Measurements from ENCODE around the gene APBA2.
"Not testable (repeated sequence)": the region's sequence is repeated elsewhere in the genome, so short reads cannot be mapped to it uniquely, and the experiment has no call there.

DNA sequence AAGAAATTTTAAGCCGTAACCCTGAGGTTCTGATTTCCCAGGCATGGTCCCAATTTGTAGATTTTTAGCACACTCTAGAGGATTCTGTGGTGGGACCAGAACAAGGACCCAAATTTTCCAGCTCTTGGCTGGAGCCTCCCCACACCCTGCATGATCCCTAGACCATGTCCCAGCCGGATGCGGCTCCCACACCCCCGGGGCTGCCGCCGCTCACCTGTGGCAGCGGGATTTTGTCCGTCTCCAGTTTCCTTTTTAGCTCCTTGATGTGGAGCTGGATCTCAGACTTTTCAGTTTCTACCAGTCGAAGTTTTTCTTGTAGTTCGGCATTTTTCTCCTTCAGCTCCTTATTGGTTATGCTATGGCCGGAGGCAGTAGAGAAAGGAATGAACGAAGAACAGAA, 42.3 kb upstream of the APBA2 start:
- TF ChIP-seq, protein P1, sequence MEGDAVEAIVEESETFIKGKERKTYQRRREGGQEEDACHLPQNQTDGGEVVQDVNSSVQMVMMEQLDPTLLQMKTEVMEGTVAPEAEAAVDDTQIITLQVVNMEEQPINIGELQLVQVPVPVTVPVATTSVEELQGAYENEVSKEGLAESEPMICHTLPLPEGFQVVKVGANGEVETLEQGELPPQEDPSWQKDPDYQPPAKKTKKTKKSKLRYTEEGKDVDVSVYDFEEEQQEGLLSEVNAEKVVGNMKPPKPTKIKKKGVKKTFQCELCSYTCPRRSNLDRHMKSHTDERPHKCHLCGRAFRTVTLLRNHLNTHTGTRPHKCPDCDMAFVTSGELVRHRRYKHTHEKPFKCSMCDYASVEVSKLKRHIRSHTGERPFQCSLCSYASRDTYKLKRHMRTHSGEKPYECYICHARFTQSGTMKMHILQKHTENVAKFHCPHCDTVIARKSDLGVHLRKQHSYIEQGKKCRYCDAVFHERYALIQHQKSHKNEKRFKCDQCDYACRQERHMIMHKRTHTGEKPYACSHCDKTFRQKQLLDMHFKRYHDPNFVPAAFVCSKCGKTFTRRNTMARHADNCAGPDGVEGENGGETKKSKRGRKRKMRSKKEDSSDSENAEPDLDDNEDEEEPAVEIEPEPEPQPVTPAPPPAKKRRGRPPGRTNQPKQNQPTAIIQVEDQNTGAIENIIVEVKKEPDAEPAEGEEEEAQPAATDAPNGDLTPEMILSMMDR (IDR thresholded peaks at IDR 0.05) = not testable (repeated sequence)
- TF ChIP-seq EP300, POLR2A (IDR thresholded peaks at IDR 0.05): not testable (repeated sequence)
